ENCODE measurements around the gene ARG2. TPM values are rescaled to one million over a fixed set of nuclear protein-coding genes. Genes with fewer than 3 reads are reported as not detected.
A peak's percentile ranks its signal among the peaks of the same experiment; 100 is the strongest.

The ARG2 gene
- total and polyA plus RNA-seq, 9 of the 15 experiments (the other 6 are each of a cell fraction or from before 2014, with no cell fraction given) = 6.2 to 75.0 (median 17.8) TPM

GRCh38 chr14:67571991-67572323 is 47.8 kb upstream of the ARG2 start:
- POLR2A ChIA-PET = interaction anchor here (0.7 to 1.3 kb wide), 2 partner anchors 31 to 39 kb away, joined by 4 read pairs; no protein-coding TSS in a partner anchor
- H3K4me3 ChIP-seq = no peak overlapping the region
- no peaks in the 10 kb centered on the region for H3K36me3 ChIP-seq (ENCODE audit: control insufficient read depth, insufficient read depth, low read length)
- no peak overlapping the region for H3K4me2 ChIP-seq (ENCODE audit: insufficient read depth, low read length)
- no peak overlapping the region for H3K9ac ChIP-seq (ENCODE audit: insufficient read depth in 1 of 2, low read depth in 2 of 2, low read length in 2 of 2)
- FAIRE-seq = no peak
- H3K9me3 ChIP-seq (replicated peaks; ENCODE audit: control insufficient read depth, insufficient read depth, low read depth, low read length) = no peaks in the 10 kb centered on the region
- no peaks in the 10 kb centered on the region; the same call in 1 of the 2 replicates for H4K20me1 ChIP-seq (replicated peaks; ENCODE audit: control insufficient read depth, insufficient read depth, low read length)
- H3K27ac ChIP-seq (ENCODE audit: extremely low read depth, low read depth, low read length) = no peak overlapping the region
- H3K27me3 ChIP-seq (ENCODE audit: control insufficient read depth in 2 of 2, insufficient read depth in 2 of 2, low read length in 2 of 2) = no peaks in the 10 kb centered on the region
- H3K4me1 ChIP-seq (replicated peaks in 1 of 2; ENCODE audit: control insufficient read depth in 2 of 2, insufficient read depth in 2 of 2, low read length in 2 of 2) = peaks cover 0 to 5% of the 10 kb centered on the region in 2 experiments; a peak in 2 of 5 replicates
- no peaks in the 10 kb centered on the region for H3K79me2 ChIP-seq (ENCODE audit: control insufficient read depth, insufficient read depth, low read length)
- BruUV-seq (replicated peaks) = no TSS peak
- 85% methylated on average over 4 of the region's 19 CpGs for WGBS (ENCODE audit: insufficient coverage, low coverage, missing lambda C conversion rate)
- no peak for DNase-seq (ENCODE audit: extremely low read depth in 1 of 4, low spot score in 3 of 4)
- in situ Hi-C loops (cut with MboI) (loop anchor here (10.0 kb wide), 1 partner anchor 147 kb away; no protein-coding TSS in a partner anchor), intact Hi-C loops (cut with micrococcal nuclease) (loop anchor here (1.0 kb wide), 2 partner anchors 46 to 145 kb away; no protein-coding TSS in a partner anchor)
- H2AFZ ChIP-seq (ENCODE audit: low read depth, low read length) = no peak overlapping the region
- ATAC-seq = peak; percentile 42
- CTCF ChIA-PET (ENCODE audit: low intra/inter-chr PET ratio) = interaction anchor here (1.2 to 1.3 kb wide), 2 partner anchors 46 to 145 kb away, joined by 3 to 5 read pairs; no protein-coding TSS in a partner anchor
- no peaks in the 10 kb centered on the region for H3K9me1 ChIP-seq (ENCODE audit: control insufficient read depth, insufficient read depth, low read length)
- no peak for TF ChIP-seq POLR2AphosphoS5 (IDR thresholded peaks at IDR 0.05; ENCODE audit: control insufficient read depth, insufficient read depth, low read depth, low read length)
- TF ChIP-seq LCOR (CRISPR knock-in tag; IDR thresholded peaks at IDR 0.05) = no peak
- no peak for TF ChIP-seq KLF10 (CRISPR knock-in tag; IDR thresholded peaks at IDR 0.05)

- no peaks in the 10 kb centered on the region for H3K27me3 ChIP-seq (ENCODE audit: control insufficient read depth in 2 of 2, insufficient read depth in 2 of 2, low read length in 2 of 2)
- no peak overlapping the region for H3K27ac ChIP-seq (ENCODE audit: extremely low read depth, low read depth, low read length)
- FAIRE-seq = no peak
- H3K9ac ChIP-seq (ENCODE audit: insufficient read depth in 1 of 2, low read depth in 2 of 2, low read length in 2 of 2) = no peak overlapping the region
- peaks cover 0 to 5% of the 10 kb centered on the region in 2 experiments; a peak in 2 of 5 replicates for H3K4me1 ChIP-seq (replicated peaks in 1 of 2; ENCODE audit: control insufficient read depth in 2 of 2, insufficient read depth in 2 of 2, low read length in 2 of 2)
- H3K4me2 ChIP-seq (ENCODE audit: insufficient read depth, low read length) = no peak overlapping the region
- H2AFZ ChIP-seq (ENCODE audit: low read depth, low read length) = no peak overlapping the region
- no peaks in the 10 kb centered on the region for H3K9me3 ChIP-seq (replicated peaks; ENCODE audit: control insufficient read depth, insufficient read depth, low read depth, low read length)
- in situ Hi-C loops (cut with MboI) (loop anchor here (10.0 kb wide), 1 partner anchor 148 kb away; no protein-coding TSS in a partner anchor), intact Hi-C loops (cut with micrococcal nuclease) (no loop called here)
- H3K4me3 ChIP-seq = no peak overlapping the region
- no peaks in the 10 kb centered on the region; the same call in 1 of the 2 replicates for H4K20me1 ChIP-seq (replicated peaks; ENCODE audit: control insufficient read depth, insufficient read depth, low read length)
- no TSS peak for BruUV-seq (replicated peaks)
- WGBS (ENCODE audit: insufficient coverage, low coverage, missing lambda C conversion rate) = 84% methylated on average over 3 of the region's 5 CpGs
- no peaks in the 10 kb centered on the region for H3K9me1 ChIP-seq (ENCODE audit: control insufficient read depth, insufficient read depth, low read length)
- no peaks in the 10 kb centered on the region for H3K36me3 ChIP-seq (ENCODE audit: control insufficient read depth, insufficient read depth, low read length)
- CTCF ChIA-PET (ENCODE audit: low intra/inter-chr PET ratio) = no interaction called here
- POLR2A ChIA-PET = interaction anchor here (1.2 to 1.3 kb wide), 2 partner anchors 31 to 47 kb away, joined by 3 to 4 read pairs; no protein-coding TSS in a partner anchor
- DNase-seq (ENCODE audit: extremely low read depth in 1 of 4, low spot score in 3 of 4) = no peak
- ATAC-seq = no peak
- no peaks in the 10 kb centered on the region for H3K79me2 ChIP-seq (ENCODE audit: control insufficient read depth, insufficient read depth, low read length)
- TF ChIP-seq HNRNPK (IDR thresholded peaks at IDR 0.05; ENCODE audit: low read depth, low read length, poor library complexity, severe bottlenecking) (no peak), PRMT5 (CRISPR knock-in tag; IDR thresholded peaks at IDR 0.05) (no peak), C11orf30 (IDR thresholded peaks at IDR 0.05; ENCODE audit: low read depth) (no peak), THAP12 (CRISPR knock-in tag; IDR thresholded peaks at IDR 0.05) (no peak)
- TF ChIP-seq, protein P1, sequence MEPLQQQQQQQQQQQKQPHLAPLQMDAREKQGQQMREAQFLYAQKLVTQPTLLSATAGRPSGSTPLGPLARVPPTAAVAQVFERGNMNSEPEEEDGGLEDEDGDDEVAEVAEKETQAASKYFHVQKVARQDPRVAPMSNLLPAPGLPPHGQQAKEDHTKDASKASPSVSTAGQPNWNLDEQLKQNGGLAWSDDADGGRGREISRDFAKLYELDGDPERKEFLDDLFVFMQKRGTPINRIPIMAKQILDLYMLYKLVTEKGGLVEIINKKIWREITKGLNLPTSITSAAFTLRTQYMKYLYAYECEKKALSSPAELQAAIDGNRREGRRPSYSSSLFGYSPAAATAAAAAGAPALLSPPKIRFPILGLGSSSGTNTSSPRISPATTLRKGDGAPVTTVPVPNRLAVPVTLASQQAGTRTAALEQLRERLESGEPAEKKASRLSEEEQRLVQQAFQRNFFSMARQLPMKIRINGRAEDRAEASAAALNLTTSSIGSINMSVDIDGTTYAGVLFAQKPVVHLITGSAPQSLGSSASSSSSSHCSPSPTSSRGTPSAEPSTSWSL (CRISPR knock-in tag; IDR thresholded peaks at IDR 0.05; ENCODE audit: borderline replicate concordance) = no peak
- TF ChIP-seq, protein P2, sequence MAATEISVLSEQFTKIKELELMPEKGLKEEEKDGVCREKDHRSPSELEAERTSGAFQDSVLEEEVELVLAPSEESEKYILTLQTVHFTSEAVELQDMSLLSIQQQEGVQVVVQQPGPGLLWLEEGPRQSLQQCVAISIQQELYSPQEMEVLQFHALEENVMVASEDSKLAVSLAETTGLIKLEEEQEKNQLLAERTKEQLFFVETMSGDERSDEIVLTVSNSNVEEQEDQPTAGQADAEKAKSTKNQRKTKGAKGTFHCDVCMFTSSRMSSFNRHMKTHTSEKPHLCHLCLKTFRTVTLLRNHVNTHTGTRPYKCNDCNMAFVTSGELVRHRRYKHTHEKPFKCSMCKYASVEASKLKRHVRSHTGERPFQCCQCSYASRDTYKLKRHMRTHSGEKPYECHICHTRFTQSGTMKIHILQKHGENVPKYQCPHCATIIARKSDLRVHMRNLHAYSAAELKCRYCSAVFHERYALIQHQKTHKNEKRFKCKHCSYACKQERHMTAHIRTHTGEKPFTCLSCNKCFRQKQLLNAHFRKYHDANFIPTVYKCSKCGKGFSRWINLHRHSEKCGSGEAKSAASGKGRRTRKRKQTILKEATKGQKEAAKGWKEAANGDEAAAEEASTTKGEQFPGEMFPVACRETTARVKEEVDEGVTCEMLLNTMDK (IDR thresholded peaks at IDR 0.05; ENCODE audit: borderline replicate concordance, insufficient read depth, low read depth, low read length, poor library complexity, severe bottlenecking) = no peak
Observed at GRCh38 chr14:67572608-67573007, 47.1 kb upstream of the ARG2 start.
